Measurements from ENCODE around the gene RWDD4. TPM values are rescaled to one million over a fixed set of nuclear protein-coding genes. Genes with fewer than 3 reads are reported as not detected.

RWDD4 gene
- total RNA-seq (10 to 100 TPM in 1 of 2 experiments, 1 to 10 TPM in 1; 9.9 to 10.5 TPM), total RNA-seq (9.3 to 40.5 (median 14.9) reads per million in 172 experiments)
- 14.0 TPM for polyA plus RNA-seq (2013, experiment 1 of 2)
- 11.8 TPM for polyA plus RNA-seq (2013, experiment 2 of 2)

- CTCF ChIA-PET, result no interaction called here
- Mint-ChIP-seq H3K27me3 (no peaks in the 10 kb centered on the region), H3K4me3 (peak within 1 kb of the TSS; percentile 94), H3K9me3 (no peaks in the 10 kb centered on the region), H3K36me3 (ENCODE audit: low read depth) (peaks cover 34% of the 10 kb centered on the region), H3K27ac (peak within 1 kb of the TSS; percentile 93), H3K4me1 (ENCODE audit: low read depth) (peaks cover 56% of the 10 kb centered on the region)
- Histone ChIP-seq H3K4me1 (ENCODE audit: insufficient read depth, low read length) (peaks cover 24% of the 10 kb centered on the region), H3K27me3 (ENCODE audit: control insufficient read depth in 1 of 2, insufficient read depth in 2 of 2, low read length in 2 of 2) (no peaks in the 10 kb centered on the region), H3K27ac (ENCODE audit: low read depth in 1 of 2, low read length in 2 of 2) (peak within 1 kb of the TSS; percentile 74 to 79), H3K36me3 (ENCODE audit: insufficient read depth, low read length) (peaks cover 10% of the 10 kb centered on the region), H3K4me3 (ENCODE audit: low read length) (peak within 1 kb of the TSS; percentile 81), H3K9me3 (ENCODE audit: control insufficient read depth in 1 of 2, insufficient read depth in 1 of 2, low read length in 2 of 2) (no peaks in the 10 kb centered on the region)
- DNase-seq (peak; percentile 92 to 99 (median 94)), ATAC-seq (ENCODE audit: poor library complexity) (peak; percentile 99)
- intact Hi-C loops (cut with DNase I, micrococcal nuclease), result loop anchor here (1.0 to 10.0 kb wide), 6 partner anchors 153 to 1166 kb away; partner anchors contain the start of genes ACSL1 (in 1 of the 2), CDKN2AIP (in 1 of the 2) and ING2 (in 1 of the 2)
- TF ChIP-seq CTCF (IDR thresholded peaks at IDR 0.05), result no peak
- POLR2A ChIA-PET, result interaction anchor here (0.6 to 2.1 kb wide), 7 partner anchors 10 to 215 kb away, joined by 3 to 14 read pairs (median 3); partner anchors contain the start of genes CDKN2AIP and ING2
These were observed at the start of gene RWDD4, which contains the start of gene TRAPPC11 for GRCh38 chr4:183659029-183659871. Gene RWDD4, minus strand, starts transcription at chr4:183659185. Its CDS starts 233 bp downstream, at chr4:183658952. Gene TRAPPC11, plus strand, starts transcription at chr4:183659293. Its CDS starts 4,575 bp downstream, at chr4:183663868.

GRCh38 chr4:183702492-183702891 is 43.5 kb upstream of the RWDD4 start:
- DNase-seq (no peak), ATAC-seq (ENCODE audit: poor library complexity) (no peak)
- POLR2A ChIA-PET, result no interaction called here
- Histone ChIP-seq H3K36me3 (ENCODE audit: insufficient read depth, low read length) (peaks cover 68% of the 10 kb centered on the region), H3K4me3 (ENCODE audit: low read length) (no peak overlapping the region), H3K9me3 (ENCODE audit: control insufficient read depth in 1 of 2, insufficient read depth in 1 of 2, low read length in 2 of 2) (no peaks in the 10 kb centered on the region), H3K27me3 (ENCODE audit: control insufficient read depth in 1 of 2, insufficient read depth in 2 of 2, low read length in 2 of 2) (no peaks in the 10 kb centered on the region), H3K27ac (ENCODE audit: low read depth in 1 of 2, low read length in 2 of 2) (no peak overlapping the region), H3K4me1 (ENCODE audit: insufficient read depth, low read length) (no peaks in the 10 kb centered on the region)
- intact Hi-C loops (cut with DNase I, micrococcal nuclease), result no loop called here
- no peak for TF ChIP-seq CTCF (IDR thresholded peaks at IDR 0.05)
- no peaks in the 10 kb centered on the region for H3K4me1 Mint-ChIP-seq (ENCODE audit: low read depth)
- CTCF ChIA-PET, result no interaction called here
- no peaks in the 10 kb centered on the region for H3K27me3 Mint-ChIP-seq
- no peaks in the 10 kb centered on the region for H3K9me3 Mint-ChIP-seq
- peaks cover 87% of the 10 kb centered on the region for H3K36me3 Mint-ChIP-seq (ENCODE audit: low read depth)
- H3K27ac Mint-ChIP-seq, result no peak overlapping the region
- H3K4me3 Mint-ChIP-seq, result no peak overlapping the region

- Mint-ChIP-seq H3K9me3 (no peaks in the 10 kb centered on the region), H3K27me3 (no peaks in the 10 kb centered on the region), H3K4me1 (ENCODE audit: low read depth) (no peaks in the 10 kb centered on the region), H3K27ac (no peak overlapping the region), H3K4me3 (no peak overlapping the region), H3K36me3 (ENCODE audit: low read depth) (peaks cover 93% of the 10 kb centered on the region)
- CTCF ChIA-PET, result no interaction called here
- Histone ChIP-seq H3K27me3 (ENCODE audit: control insufficient read depth in 1 of 2, insufficient read depth in 2 of 2, low read length in 2 of 2) (no peaks in the 10 kb centered on the region), H3K9me3 (ENCODE audit: control insufficient read depth in 1 of 2, insufficient read depth in 1 of 2, low read length in 2 of 2) (no peaks in the 10 kb centered on the region), H3K4me1 (ENCODE audit: insufficient read depth, low read length) (no peaks in the 10 kb centered on the region), H3K4me3 (ENCODE audit: low read length) (no peak overlapping the region), H3K27ac (ENCODE audit: low read depth in 1 of 2, low read length in 2 of 2) (no peak overlapping the region), H3K36me3 (ENCODE audit: insufficient read depth, low read length) (peaks cover 71% of the 10 kb centered on the region)
- no peak for DNase-seq
- ATAC-seq (ENCODE audit: poor library complexity), result no peak
- TF ChIP-seq CTCF (IDR thresholded peaks at IDR 0.05), result no peak
- intact Hi-C loops (cut with DNase I, micrococcal nuclease), result no loop called here
- POLR2A ChIA-PET, result no interaction called here
These were observed 41.4 kb upstream of the RWDD4 start for GRCh38 chr4:183700407-183700806.

Measured in CD4-positive, alpha-beta T cell (primary cell).